NCI-H69 (cell line): ENCODE measurements around the gene TMEM80.
"Not testable (repeated sequence)": the region's sequence is repeated elsewhere in the genome, so short reads cannot be mapped to it uniquely, and the experiment has no call there.

Source experiments
- DNase-seq: peaks from one replicate; lab custom pipeline; 2025; lab: John Stamatoyannopoulos, UW

Gene TMEM80

DNA sequence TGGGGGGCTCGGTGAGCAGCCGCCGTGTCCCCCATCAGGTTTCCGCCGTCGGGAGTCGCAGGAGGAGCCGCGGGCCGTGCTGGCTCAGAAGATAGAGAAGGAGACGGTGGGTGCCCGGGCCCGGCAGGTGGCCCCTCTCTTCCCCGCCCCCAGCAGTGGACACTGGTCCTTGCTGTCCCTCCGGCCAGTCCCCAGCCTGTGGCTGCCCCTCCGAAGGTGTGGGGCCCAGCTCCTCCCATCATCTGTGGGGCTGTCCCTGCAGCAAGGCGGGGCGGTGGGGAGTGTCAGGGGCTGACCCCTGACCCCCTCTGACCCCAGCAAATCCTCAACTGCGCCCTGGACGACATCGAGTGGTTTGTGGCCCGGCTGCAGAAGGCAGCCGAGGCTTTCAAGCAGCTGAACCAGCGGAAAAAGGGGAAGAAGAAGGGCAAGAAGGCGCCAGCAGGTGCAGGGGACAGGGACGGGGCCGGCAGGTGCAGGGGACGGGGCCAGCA is 25.7 kb downstream of the TMEM80 start:
- no peak for DNase-seq

DNA sequence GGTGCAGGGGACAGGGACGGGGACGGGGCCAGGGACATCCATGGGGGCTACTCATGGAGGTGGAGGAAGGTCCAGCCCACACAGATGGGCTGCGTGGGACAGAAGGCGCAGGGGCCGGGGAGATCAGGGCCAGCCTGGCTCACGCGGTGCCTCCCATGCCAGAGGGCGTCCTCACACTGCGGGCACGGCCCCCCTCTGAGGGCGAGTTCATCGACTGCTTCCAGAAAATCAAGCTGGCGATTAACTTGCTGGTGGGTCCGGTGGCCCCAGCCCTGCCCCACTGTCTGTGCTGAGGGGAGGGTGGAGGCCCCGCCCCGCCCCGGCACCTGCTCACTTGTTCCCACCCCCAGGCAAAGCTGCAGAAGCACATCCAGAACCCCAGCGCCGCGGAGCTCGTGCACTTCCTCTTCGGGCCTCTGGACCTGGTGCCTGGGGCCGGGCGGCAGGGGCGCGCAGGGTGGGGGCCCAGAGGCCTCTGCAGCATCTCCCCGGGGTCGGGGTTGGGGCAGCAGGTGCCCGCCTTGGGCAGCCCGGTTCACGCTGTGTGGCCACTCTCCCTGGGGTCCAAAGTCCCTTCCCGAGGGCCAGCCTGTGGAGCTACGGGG is 26.2 kb downstream of the TMEM80 start:
- peak; percentile 82 for DNase-seq

DNA sequence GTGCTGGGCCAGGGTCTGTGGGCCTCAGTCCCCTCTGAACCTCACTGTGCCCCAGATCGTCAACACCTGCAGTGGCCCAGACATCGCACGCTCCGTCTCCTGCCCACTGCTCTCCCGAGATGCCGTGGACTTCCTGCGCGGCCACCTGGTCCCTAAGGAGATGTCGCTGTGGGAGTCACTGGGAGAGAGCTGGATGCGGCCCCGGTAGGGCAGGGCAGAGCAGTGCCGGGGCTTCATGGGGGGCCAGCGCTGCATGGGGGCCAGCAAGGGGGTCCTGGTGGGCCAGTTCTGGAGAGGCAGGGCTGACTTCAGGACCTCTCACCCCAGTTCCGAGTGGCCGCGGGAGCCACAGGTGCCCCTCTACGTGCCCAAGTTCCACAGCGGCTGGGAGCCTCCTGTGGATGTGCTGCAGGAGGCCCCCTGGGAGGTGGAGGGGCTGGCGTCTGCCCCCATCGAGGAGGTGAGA is 26.8 kb downstream of the TMEM80 start:
- peak; percentile 47 for DNase-seq

DNA sequence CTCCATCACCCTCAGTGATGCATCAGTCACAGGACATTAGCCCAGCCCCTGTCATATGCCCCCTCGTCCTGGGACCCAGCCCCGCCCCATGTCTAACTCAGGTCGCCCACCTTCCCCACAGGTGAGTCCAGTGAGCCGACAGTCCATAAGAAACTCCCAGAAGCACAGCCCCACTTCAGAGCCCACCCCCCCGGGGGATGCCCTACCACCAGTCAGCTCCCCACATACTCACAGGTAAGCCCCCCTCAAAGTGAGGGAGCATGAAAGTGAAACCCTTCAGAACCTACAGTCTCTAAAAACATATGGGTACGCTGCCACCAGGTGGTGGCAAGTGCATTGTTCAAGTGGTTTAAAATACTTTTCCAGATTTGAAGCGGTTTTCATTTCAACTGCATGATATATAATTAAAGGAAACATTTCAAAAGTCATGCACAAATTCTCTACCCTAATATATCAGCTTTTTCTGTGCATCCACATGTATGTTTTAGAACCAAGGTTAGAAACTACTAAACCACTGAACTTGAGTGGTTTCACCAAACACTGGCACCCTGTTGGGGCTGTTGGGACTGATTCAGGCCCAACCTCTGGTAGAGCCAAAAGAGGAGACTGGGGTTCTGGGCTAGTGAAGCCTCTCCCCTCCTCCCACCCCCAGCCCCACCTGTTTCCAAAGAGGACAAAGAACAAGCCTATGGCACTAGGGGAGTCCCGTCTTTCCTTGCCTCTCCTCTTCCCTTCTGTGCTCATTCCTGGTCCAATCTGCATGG is 27.7 kb downstream of the TMEM80 start:
- peak; percentile 69 for DNase-seq

DNA sequence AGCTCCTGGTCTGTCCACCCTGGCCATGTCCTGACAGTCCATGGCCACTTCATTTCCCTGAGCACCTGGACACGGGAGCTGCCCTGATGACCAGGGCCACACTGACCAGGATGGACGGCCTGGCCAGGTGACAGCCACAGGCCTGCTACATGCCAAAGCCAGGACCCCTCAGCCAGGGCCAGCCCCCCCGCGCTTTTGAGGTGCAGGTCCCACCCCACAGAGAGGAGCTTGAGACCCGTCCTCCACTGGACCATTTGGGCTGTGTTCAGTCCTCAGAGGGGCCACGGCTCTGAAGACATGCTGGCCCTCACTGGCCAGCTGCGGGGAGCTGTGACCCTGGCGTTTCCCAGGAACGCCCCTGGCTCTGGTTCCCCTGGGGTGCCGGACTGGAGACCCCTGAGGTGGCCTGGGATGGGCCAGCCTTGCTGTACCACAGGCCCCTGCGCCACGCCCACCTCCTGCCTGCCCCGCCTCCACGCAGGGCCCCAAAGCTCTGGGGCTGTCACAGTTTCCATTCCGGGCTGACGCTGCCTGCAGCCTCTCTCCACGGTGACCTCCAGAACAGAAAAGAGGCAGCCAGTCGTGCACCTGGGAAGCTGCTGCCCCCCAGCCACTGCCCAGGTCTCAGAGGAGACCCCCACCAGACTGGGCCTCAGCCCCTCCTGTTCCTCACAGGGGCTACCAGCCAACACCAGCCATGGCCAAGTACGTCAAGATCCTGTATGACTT is 28.6 kb downstream of the TMEM80 start:
- DNase-seq, result no peak

DNA sequence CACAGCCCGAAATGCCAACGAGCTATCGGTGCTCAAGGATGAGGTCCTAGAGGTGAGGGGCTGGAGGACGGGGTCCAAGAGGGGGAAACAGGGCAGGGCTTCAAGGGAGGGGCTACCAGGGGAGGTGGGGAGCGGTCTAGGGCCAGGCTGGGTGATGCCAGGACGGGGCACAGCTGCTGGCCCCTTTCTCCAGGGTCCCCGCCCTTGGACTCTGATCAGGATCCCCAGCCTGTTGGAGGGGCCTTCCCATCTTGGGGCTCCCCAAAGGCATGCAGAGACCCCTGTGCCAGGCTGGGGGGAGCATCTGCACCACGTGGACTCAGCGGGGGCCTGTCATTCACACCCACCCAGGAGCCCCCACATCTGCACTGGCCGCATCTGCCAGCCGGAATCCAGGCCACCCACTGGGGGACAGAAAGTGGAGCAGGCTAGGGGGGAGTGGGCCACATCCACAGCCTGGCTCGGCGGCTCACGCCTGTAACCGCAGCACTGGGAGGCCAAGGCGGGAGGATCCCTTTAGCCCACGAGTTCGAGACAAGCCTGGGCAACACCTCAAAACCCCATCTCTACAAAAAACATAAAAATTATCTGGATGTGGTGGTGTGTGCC is 29.3 kb downstream of the TMEM80 start:
- no peak for DNase-seq

DNA sequence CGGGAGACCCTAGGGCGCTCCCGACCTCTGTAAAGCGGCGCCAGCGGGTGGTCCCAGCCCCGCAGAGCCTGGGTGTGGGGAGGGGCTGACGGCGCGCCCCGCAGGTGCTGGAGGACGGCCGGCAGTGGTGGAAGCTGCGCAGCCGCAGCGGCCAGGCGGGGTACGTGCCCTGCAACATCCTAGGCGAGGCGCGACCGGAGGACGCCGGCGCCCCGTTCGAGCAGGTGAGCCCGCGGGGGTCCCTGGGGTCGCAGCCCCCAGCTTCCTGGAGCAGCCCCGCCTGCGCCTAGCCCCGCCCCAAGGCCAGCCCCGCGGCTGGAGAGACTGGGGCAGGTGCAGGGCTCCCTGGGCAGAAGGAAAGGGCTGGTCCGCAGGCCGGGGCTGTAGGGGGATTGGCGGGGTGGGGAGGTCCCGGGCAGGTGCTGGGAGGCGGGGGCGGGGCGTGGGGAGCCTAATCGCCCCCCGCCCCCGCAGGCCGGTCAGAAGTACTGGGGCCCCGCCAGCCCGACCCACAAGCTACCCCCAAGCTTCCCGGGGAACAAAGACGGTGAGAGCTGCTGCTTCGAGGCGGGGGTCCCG is 30.1 kb downstream of the TMEM80 start:
- peak; percentile 74 for DNase-seq

DNA sequence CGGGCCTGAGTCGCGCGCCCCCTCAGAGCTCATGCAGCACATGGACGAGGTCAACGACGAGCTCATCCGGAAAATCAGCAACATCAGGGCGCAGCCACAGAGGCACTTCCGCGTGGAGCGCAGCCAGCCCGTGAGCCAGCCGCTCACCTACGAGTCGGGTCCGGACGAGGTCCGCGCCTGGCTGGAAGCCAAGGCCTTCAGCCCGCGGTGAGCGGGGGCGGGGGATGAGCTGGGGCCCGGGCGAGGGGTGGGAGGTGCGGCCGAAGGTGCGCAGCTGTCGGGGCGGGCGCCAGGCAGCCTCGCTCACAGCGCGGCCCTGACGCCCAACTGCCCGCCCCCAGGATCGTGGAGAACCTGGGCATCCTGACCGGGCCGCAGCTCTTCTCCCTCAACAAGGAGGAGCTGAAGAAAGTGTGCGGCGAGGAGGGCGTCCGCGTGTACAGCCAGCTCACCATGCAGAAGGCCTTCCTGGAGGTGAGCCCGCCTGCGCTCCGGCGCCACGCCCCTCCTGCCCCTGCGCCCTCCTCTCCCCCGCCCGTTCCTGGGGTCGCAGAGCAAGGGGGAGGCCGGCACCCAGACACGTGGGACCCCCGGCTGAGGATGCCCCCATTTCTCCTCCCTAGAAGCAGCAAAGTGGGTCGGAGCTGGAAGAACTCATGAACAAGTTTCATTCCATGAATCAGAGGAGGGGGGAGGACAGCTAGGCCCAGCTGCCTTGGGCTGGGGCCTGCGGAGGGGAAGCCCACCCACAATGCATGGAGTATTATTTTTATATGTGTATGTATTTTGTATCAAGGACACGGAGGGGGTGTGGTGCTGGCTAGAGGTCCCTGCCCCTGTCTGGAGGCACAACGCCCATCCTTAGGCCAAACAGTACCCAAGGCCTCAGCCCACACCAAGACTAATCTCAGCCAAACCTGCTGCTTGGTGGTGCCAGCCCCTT is 30.9 kb downstream of the TMEM80 start:
- peak; percentile 95 for DNase-seq

DNA sequence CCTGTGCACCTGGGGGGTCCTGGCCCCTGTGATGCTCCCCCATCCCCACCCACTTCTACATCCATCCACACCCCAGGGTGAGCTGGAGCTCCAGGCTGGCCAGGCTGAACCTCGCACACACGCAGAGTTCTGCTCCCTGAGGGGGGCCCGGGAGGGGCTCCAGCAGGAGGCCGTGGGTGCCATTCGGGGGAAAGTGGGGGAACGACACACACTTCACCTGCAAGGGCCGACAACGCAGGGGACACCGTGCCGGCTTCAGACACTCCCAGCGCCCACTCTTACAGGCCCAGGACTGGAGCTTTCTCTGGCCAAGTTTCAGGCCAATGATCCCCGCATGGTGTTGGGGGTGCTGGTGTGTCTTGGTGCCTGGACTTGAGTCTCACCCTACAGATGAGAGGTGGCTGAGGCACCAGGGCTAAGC is 31.7 kb downstream of the TMEM80 start:
- DNase-seq, result no peak

DNA sequence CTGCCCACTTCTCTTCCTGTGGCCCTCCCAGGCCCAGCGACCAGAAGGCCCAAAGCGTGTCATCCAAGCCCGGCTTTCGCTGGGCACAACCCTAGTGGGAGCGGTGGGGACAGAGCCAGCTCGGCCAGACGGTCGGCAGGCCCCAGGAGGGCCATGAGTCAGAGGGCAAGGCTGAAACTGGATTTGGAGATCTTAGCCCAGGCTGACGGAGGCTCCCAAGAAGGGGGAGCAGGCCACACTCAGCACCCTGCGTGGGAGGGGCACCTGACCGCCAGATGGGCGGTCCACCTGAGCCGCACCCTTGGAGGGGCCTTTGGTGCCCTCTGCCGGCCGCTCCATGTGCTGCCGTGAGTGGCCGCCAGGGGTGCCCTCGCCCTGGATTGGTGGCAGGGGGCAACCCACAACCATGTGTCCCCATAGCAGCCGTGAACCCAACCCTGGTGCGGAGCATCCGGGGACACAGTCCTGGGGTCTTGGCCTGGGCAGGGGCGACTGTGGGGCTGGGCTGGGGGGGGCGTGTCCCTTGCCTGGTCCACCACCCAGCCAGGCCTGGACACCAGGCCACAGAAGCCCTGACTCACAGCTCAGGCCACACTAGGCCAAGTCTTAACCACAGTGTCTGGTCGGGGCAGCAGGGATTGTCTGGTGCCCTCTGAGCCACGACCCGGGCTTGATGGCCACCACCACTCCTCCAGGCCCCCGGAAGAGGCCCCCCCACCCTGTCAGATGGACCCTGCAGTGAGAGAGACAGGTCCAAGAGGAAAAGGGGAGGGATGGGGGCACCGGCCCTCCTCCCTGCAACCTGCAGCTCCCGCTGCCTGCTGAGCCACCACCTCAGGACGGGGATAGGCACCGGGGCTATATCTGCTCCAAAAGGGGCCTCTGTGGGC is 32.5 kb downstream of the TMEM80 start:
- DNase-seq, result peak; percentile 81

DNA sequence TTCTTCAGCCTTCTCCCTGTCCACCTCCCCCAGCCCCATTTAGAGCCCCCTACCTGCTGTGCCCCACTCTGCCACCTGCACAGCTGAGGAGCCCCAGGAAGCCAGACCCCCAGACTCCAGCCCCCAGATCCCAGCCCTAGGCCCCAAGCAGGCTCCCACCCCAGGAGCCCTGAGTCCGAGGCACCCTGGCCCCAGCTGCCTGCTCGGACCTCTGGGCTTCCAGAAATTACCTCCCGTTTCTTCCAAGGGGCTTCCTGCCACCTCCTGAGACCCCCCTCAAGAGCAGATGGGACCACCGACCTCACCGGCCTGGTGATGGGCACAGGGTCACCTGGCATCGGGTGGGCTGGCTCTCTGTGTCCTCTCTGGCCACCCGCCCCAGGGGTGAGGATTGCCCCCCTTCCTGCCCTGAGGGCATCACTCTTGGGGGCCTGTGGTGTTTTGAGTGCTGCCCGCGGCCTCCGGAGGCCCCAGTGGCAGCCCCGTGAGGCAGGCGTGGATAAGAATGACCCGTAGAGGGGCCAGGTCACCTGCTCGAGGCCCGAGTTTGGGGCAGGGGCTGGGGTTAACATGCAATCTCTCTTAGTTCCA is 33.4 kb downstream of the TMEM80 start:
- no peak for DNase-seq

DNA sequence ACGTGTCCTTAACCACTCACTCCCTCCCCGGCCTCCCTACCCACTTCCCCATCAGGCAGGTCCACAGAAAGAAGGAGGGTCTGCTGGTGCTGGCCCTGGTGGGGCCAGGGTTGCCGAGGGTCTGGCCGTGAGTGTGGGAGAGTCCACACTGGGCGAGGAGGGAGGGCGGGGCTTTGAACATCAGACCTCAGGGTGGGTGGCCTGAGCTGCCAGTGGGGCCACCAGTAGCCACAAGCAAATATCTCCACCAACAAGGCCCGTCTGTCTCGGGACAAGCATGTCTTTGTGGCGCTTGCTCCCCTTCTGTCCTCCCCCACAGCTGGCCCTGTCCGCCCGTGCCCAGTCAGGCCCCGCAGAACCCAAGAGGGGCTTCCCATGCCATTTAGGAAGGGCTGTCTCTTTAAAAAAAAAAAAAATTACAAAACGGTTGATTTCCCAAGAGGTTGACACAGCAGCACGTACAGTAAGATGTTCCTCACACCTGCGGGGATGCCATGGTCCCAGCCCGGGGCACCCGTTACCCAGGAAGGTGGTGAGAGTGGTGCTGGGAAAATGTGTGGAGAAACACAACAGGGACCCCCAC is 34.0 kb downstream of the TMEM80 start:
- no peak for DNase-seq

DNA sequence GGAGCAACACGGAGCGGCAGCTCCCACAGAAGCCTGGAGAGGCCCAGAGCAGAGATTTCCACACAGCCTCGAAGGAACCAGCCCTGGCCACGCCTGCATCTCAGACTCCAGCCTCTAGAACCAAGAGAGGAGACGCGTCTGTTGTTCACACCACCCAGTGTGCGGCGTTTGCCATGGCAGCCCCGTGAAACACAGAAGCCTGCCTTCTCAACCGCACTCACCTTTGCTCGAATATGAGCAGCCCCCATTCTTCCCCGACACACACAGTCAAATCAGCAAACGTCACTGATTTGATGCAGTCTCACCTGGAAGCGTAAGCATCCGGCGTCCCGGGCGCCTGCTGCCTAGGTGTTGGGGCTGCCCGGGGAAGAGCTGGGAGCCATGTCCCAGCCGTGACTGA is 37.5 kb downstream of the TMEM80 start:
- DNase-seq, result peak; percentile 35

DNA sequence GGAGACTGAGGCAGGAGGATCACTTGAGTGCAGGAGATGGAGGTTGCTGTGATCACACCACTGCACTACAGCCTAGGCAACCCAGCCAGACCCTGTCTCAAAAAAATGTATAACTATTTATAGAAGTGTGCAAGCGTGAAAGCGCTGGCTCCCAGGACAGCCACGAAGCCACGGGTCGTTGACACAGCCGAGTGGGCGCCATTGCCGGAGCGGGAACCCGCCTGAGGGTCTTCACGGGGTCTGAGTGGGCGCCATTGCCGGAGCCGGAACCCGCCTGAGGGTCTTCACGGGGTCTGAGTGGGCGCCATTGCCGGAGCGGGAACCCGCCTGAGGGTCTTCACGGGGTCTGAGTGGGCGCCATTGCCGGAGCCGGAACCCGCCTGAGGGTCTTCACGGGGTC is 38.9 kb downstream of the TMEM80 start:
- DNase-seq, result not testable (repeated sequence)

DNA sequence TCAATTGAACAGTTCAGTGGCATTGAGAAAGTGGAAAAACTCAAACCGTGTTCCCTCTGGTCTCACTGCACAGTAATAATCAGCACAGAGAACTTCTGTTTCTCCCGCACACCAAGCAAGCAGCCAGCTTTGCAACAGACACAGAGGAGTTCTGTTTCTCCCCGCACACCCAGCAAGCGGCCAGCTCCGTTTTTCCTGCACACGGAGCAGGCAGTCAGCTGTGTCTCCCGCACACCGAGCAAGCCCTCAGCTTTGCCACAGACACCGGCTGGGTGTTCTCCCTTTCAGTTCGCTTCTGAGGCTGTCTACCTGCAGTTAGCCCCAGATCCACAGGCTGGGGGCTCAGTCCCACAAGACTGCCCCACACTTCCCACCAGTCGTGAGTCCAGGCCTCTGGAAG is 41.8 kb downstream of the TMEM80 start:
- DNase-seq, result no peak

DNA sequence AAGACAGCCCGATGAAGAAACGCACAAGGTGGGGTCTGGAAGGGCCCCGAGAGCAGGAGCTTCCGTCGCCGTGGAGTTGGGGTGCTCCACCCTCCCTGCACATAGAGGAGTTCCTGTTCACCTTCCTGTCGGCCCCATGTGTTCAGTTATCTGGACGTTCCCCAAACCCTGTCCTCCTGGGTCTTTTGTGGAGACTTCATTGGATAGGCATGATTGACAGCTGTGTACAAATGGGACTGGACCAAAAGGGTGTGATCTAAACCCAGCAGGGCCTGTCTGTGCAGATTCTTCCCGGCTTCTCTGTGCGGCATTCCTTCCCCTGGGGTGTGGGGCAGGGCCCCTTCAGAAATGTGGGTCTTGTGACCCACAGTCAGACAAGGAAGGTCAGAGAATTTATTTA is 42.3 kb downstream of the TMEM80 start:
- not testable (repeated sequence) for DNase-seq

DNA sequence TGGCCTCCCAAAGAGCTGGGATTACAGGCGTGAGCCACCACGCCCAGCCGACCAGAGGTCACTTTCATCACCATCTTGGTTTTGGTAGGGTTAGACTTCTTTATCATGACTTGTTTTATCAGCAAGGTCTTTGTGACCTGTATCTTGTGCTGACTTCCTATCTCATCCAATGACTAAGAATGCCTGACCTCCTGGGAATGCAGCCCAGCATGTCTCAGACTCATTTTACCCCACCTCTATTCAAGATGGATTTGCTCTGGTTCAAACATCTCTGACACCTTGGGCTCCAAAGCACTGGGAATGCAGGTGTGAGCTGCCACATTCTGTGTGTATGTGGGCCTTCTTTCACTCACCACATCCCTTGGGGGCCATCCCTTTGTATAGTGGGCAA is 46.5 kb downstream of the TMEM80 start:
- DNase-seq, result no peak

DNA sequence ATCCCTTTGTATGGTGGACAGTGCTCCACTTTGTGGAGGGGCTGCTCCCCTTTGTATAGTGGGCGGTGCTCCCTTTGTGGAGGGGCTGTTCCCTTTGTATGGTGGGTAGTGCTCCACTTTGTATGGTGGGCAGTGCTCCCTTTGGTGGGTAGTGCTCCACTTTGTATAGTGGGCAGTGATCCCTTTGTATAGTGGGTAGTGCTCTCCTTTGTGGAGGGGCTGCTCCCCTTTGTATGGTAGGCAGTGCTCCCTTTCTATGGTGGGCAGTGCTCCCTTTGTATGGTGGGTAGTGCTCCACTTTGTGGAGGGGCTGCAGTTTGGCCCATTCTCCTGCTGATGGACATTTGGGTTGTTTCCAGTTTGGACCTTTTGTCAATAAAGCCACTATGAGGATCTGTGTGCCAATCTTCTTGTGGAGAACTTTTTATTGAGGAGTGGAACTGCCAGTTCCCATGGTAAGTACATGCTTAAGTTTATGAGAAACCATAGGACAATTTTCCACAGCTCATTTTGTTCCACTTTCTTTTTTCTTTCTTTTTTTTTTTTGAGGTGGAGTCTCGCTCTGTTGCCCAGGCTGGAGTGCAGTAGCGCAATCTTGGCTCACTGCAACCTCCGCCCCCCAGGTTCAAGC is 47.1 kb downstream of the TMEM80 start:
- no peak for DNase-seq

DNA sequence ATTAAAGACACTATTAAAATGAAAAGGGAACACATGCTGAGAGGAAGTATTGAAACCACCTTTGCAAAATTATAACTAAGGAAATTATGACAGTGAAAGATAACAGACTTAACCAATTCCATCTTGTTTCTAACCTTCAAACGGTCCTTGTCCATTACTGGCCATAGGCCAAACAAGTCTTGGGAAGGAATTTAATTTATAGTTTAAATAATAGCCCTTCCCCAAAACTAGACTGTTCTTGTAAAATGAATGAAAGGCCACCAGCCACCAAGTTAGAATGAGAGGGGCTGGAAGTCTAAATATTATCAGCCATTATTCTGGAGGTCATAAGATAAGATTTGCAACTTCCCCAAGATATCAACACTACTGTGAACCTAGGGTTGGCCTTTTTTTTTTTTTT is 49.8 kb downstream of the TMEM80 start:
- no peak for DNase-seq
